ACHN (cell line): Measurements from ENCODE around the gene KCNQ1.

Source experiments
- DNase-seq: peaks from one replicate; pipeline ENCODE4 v3.0.0-alpha.2; 2015
- in situ Hi-C: cut with HindIII; loops from 2 replicates; pipeline ENCODE4 v1.10.0; 2017; ENCODE audit warnings: low sequenced_read_pairs, low pct_ligation_motif_present, low pct_unique_long_range_greater_than_20kb

Gene KCNQ1

GRCh38 chr11:2451916-2452315 is 7.1 kb downstream of the KCNQ1 start:
- DNase-seq: no peak
- in situ Hi-C loops: no loop called here

GRCh38 chr11:2452321-2453012 is 7.7 kb downstream of the KCNQ1 start:
- DNase-seq: no peak
- in situ Hi-C loops: no loop called here

DNA sequence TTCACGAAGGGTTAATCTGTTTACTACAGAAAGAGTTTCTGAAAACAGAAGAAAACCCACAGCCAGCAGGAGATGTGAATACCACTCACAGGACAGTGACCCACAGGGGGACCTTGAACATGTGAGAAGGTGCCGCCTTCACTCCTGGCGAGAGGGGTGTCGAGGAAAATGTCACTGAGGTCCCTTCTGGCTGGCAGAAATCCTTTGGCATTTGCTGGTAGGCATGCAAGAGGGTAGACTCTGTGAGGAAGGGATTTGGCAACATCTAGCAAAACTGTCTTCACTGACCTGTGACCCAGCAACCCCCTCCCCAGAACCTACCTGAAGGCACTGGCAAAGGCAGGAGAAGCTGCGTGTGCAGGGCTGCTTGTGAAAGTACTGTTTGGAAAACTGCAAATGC is 8.6 kb downstream of the KCNQ1 start:
- in situ Hi-C loops: no loop called here
- no peak for DNase-seq

- in situ Hi-C loops: no loop called here
- no peak for DNase-seq
Observed at GRCh38 chr11:2458321-2458720, 13.5 kb downstream of the KCNQ1 start.

DNA sequence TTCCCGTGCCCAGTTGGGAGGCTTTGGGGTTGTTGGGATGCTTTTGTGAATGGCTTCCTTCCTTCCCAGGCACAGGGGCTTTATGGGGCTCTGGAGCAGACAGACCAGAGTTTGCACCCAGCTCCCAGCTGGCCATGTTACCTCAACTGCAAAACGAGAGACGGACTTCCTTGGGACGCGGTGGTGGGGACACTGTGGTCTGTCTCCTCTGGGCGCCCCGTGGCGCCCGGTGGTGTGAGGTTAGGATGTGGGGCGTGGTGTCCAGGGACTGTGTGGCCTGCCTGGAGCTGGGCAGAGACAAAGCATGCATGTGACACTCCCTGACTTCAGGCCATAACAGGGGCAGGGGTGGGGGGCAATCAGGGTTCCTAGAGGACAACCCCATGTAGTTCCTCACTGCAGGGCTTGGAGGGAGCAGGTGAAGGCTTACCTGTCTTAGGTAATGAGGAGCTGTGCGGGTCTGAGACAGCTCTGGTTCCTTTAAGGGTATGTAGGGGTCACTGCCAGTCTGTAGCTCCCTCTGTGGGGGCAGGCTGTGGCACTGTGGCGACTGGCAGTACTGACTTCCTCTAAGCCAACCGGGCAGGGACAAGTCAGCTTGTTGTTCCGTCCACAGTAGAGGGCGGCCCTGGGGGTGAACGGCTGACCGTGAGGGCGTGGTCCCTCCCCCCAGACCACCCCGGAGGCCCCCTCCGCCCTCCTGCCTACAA is 14.4 kb downstream of the KCNQ1 start:
- in situ Hi-C loops: no loop called here

GRCh38 chr11:2459796-2460531 is 15.2 kb downstream of the KCNQ1 start:
- DNase-seq: no peak

More for the DNA sequence above, 14.4 kb downstream of the KCNQ1 start:
- no peak for DNase-seq

DNA sequence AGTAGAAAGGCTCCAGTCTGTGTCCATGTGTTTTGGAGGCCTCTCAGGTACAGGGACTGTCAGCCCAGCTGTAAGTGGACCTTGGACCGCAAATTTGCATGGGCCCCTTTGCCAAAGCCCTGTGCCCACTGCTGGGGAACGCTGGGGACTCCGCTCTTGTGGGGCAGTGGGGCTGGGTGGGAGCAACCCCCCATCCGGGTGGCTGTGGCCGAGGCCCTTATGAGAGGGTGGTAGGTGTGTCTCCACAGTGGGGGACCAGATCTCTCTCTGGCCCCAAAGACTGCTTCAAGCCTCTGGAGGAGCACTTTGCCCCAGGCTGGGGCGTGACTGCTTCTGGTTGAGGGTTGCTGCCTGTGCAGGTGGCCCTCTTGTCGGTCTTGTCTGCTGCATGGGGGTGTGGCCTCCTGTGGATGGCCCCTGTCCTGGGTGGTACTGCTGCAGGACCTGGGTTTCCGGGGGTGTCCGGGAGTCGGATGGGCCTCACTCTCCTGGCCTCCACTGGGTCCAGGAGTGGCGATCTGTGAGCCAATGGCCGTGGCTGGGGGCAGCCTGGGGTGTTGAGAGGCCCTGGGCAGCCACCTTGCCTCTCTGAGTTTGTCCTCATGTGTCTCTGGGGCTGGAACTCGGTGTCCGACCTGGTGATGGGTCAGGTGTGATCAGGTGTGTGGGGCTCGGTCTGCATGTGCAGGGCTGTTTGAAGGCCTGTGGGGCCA is 15.9 kb downstream of the KCNQ1 start:
- in situ Hi-C loops: no loop called here
- DNase-seq: no peak

More at GRCh38 chr11:2459796-2460531, 15.2 kb downstream of the KCNQ1 start:
- in situ Hi-C loops: no loop called here

DNA sequence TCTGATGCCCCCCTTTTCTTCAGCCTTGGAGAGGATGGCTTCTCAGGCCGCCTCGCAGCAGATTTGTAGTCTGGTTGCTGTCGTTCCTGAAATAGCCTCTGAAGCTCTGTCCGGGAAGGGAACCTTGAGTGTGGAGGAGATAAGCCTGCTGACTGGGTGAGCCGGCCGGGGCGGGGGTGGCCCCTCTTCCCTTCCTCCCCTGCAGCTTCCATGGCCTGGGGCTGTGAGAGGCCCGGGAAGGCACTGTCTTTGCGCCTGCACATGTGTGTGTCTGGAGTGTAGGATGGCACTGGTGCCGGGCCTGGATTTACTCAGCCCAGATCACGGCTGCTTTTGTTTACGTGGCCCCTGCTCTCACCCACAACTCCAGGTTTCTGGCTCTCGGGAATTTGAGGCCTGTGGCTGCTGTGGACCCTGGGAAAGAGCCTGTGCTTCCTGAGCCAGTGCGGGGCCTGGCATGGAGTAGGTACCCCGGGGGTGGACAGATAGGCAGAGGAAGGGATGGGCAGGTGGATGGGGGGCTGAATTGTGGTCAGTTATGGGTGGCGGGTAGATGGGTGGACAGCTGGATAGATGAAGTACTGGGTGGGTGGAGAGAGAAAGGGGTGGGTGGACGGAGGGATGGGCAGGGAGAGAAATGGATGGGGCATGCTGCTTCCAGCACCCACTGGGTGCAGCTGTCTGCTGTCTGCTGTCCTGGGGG is 16.6 kb downstream of the KCNQ1 start:
- DNase-seq: no peak
- in situ Hi-C loops: no loop called here

DNA sequence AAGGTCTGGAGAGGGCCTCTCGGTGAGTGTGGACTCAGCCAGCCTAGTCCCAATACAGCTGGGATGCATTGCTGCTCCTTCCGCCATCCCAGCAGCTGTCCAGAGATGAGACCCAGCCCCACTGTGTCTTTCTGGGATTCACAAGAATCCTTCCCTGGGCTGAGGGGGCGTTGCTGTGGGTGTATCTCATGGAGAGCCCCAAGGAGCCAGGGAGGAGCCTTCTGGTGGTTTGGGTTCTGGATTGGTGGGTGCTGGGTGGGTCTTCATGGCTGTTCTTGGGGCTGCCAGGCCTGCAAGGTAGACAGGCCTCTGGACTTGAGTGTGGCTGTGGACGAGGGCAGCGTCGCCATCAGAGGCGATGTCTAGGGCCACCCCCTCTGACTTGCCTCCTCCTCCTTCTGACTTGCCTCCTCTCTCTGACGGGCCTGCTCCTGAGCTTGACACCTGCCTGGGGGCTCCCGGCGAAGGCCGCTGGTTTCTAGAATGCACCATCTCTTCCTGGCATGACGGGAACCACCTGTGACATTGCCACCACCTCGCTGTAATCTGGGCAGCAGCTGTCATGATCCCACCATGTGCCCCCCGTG is 17.2 kb downstream of the KCNQ1 start:
- DNase-seq: no peak
- in situ Hi-C loops: no loop called here

DNA sequence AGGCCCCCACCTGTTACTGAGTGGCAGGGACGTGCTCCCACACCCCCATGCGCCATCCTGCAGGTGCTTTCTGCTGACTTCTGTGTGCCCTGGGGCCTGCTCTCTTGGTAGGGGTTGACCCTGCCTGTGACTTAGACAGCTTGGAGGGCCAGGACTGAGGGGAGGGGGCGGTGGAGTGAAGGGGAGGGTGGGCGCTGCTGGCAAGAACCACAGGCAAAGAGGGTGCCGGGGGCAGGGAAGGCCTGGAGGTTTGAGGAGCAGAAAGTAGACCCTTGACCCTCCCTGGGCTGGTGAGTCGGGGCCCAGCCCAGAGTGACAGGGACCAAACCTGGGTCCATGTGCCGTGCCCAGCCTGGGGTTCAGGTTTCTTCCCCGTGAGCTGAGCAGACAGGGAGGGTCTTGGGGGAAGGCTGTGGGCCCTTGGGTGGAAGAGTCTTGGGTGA is 17.8 kb downstream of the KCNQ1 start:
- in situ Hi-C loops: no loop called here
- DNase-seq: no peak

GRCh38 chr11:2462986-2463765 is 18.4 kb downstream of the KCNQ1 start:
- no peak for DNase-seq
- in situ Hi-C loops: no loop called here

DNA sequence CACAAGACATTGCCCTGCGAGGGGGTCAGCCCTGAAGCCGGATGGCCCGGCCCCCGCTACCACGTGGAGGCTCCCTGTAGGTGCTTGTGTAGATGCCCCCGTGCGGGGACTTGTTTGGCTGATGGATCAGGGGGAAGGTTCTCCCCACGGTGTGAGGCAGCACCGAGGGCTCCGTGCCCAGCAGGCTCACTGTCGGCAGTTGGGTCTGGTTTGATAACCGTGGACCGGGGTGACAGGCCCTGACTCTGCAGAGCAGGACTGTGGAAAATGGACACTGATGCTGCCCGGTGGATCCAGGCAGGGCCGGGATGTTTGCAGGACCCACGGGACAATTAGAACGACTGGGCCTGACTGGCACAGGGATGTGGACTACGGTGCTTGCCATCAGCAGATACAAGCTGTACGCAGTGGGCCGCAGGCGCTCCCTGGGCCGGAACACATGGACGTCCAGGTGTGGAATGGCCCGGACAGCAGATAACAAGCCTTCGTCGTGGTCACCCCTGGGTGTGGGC is 19.0 kb downstream of the KCNQ1 start:
- in situ Hi-C loops: no loop called here
- no peak for DNase-seq

DNA sequence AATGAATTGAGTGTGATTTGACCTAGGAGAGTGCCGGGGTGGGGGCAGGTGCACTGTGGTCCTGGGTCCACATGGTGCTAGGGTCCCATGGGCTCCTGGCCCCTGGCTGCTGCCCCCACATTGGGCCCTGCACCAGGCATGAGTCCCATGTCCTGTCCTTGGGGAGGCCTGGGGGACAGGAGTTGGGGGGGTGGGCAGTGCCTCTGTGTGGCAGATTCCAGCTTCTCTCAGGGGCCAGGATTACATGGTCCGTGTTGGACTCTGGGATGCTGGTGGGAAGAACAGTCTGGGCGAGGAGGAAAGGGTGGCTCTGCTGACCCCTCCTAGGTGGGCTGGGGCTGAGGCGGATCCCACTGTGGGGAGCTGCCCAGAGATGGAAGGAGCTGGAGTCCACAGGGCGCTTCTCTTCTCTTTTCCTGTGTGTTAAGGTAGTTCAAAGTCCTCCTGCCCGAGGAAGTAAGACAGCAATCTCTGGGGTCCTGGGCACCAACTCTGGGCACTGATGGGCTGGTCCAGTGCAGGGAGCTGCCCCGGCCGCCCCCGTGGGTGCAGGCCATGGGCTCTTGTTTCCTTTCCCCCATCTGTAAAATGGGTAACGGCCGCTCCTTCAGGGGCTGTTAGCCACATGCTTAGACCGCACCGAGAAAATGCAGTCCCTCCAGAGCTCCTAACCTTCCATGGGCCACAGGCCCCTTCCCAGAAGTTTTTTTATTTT is 19.8 kb downstream of the KCNQ1 start:
- DNase-seq: no peak
- in situ Hi-C loops: no loop called here

DNA sequence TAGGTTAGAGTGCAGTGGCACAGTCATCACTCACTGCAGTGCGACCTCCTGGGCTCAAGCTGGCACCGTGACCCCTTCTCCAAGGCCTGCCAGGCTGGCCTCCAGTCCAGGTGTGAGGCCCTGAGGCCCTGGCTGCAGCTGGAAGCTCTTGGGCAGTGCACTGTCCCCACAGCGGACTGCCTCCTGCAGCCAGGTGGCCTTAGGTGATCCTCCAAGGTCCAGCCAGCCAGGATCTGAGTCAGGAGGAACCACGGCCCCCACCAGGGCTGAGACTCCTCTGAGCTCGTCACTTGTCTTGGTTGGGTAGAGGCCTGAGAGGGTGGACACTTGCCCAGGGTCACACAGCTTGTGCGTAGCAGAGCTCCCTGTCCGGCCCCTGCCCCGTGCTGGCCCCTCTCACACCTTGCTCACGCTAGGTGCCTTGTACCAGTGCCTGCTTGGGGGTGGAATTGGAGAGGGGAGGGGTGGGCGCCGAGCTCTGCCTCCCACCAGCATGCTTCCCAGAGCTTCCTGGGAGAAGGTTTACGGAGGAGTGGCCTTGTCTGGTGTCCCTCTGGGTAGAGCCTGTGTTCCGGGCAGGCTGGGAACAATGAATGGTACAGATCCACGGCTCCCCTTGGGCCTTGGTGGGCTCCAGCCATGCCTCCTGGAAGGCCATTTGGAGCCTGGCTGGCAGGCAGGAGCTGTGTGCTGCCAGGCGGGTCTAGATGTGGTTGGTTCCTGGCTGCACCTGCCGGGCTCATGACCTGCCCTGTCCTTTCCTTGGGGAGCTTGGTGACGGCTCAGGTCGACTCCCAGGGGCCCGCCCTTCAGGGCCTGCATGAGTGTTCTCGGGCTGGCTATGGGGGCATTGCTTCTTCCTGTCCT is 20.6 kb downstream of the KCNQ1 start:
- in situ Hi-C loops: no loop called here
- DNase-seq: no peak

- no peak for DNase-seq
- in situ Hi-C loops: no loop called here
Observed at GRCh38 chr11:2466069-2466801, 21.4 kb downstream of the KCNQ1 start.
